HEK293 (cell line): ENCODE results near the gene LRRC47.

Source experiments
- CTCF ChIA-PET: fragments of 350-600 bp; formaldehyde crosslinking; extraction: SDS; loops from one replicate; lab custom pipeline; 2021; ENCODE audit warnings: antibody characterized with exemption; lab: Yijun Ruan, JAX
- POLR2A ChIA-PET: fragments of 300-600 bp; formaldehyde crosslinking; extraction: SDS; loops from one replicate; lab custom pipeline; 2020; ENCODE audit warnings: antibody characterized with exemption, inconsistent platforms; lab: Yijun Ruan, JAX
- H3K27ac ChIP-seq: fragments of 200-500 bp; sonication (Bioruptor generic); 2 replicates; pipeline ENCODE4 v1.5.1; 2014; ENCODE audit warnings: low read depth, low read length, control low read depth, inconsistent platforms; ENCODE audit errors: extremely low read depth
- H3K36me3 ChIP-seq, 2 experiments: fragments of 200-500 bp in 1 of 2; sonication (Bioruptor generic) in 1 of 2; 1 replicate in 1 of 2; 2 replicates in 1 of 2; pipeline ENCODE4 v1.5.1; 2014 to 2017; ENCODE audit warnings: inconsistent platforms in 2 of 2, low read length in 2 of 2; ENCODE audit not compliant: control insufficient read depth in 2 of 2, insufficient read depth in 1 of 2
- H3K4me1 ChIP-seq: fragments of 200-500 bp; sonication (Bioruptor generic); 2 replicates; pipeline ENCODE4 v1.5.1; 2014; ENCODE audit warnings: mild to moderate bottlenecking, low read length, inconsistent platforms; ENCODE audit not compliant: control insufficient read depth, insufficient read depth
- H3K4me3 ChIP-seq: 2 replicates; pipeline ENCODE4 v1.5.1; 2011; ENCODE audit warnings: low read depth, mild to moderate bottlenecking, control low read depth, low read length, moderate library complexity
- H3K9me3 ChIP-seq: fragments of 200-500 bp; sonication (Bioruptor generic); 2 replicates; pipeline ENCODE4 v1.5.1; 2014; ENCODE audit warnings: low read depth, low read length, inconsistent platforms; ENCODE audit not compliant: control insufficient read depth, insufficient read depth
- KLF7 ChIP-seq: fragments of 450-650 bp; formaldehyde crosslinking; IDR thresholded peaks from 2 replicates; pipeline ENCODE4 v1.5.1; 2016; ENCODE audit warnings: missing biosample characterization, missing genetic modification characterization, borderline replicate concordance
- KLF9 ChIP-seq: fragments of 450-650 bp; formaldehyde crosslinking; IDR thresholded peaks from 2 replicates; pipeline ENCODE4 v1.5.1; 2016; ENCODE audit warnings: missing biosample characterization, missing genetic modification characterization, low read depth
- MEIS1 ChIP-seq: sonication (generic); formaldehyde crosslinking; IDR thresholded peaks from 2 replicates; pipeline ENCODE4 v1.8.1; 2022; ENCODE audit warnings: missing genetic modification reagents, mild to moderate bottlenecking, borderline replicate concordance
- SP2 ChIP-seq: fragments of 450-650 bp; formaldehyde crosslinking; IDR thresholded peaks from 2 replicates; pipeline ENCODE4 v1.5.1; 2016; ENCODE audit warnings: missing biosample characterization, missing genetic modification characterization
- SP3 ChIP-seq: fragments of 450-650 bp; formaldehyde crosslinking; IDR thresholded peaks from 2 replicates; pipeline ENCODE4 v1.5.1; 2016; ENCODE audit warnings: missing biosample characterization, missing genetic modification characterization
- ZNF140 ChIP-seq: fragments of 450-650 bp; formaldehyde crosslinking; IDR thresholded peaks from 2 replicates; pipeline ENCODE4 v1.5.1; 2016; ENCODE audit warnings: missing biosample characterization, missing genetic modification characterization
- ZNF174 ChIP-seq: fragments of 450-650 bp; formaldehyde crosslinking; IDR thresholded peaks from 2 replicates; pipeline ENCODE4 v1.5.0; 2017; ENCODE audit warnings: missing biosample characterization, mild to moderate bottlenecking, missing genetic modification characterization
- ZNF175 ChIP-seq: fragments of 450-650 bp; formaldehyde crosslinking; IDR thresholded peaks from 2 replicates; pipeline ENCODE4 v1.5.1; 2016; ENCODE audit warnings: missing biosample characterization, missing genetic modification characterization
- ZNF311 ChIP-seq: fragments of 450-650 bp; formaldehyde crosslinking; IDR thresholded peaks from 2 replicates; pipeline ENCODE4 v1.5.1; 2017; ENCODE audit warnings: missing biosample characterization, missing genetic modification characterization, borderline replicate concordance
- ZNF37A ChIP-seq: fragments of 450-650 bp; IDR thresholded peaks from 2 replicates; pipeline ENCODE4 v1.5.1; 2018; ENCODE audit warnings: missing biosample characterization, missing genetic modification characterization
- ZNF433 ChIP-seq: fragments of 450-650 bp; formaldehyde crosslinking; IDR thresholded peaks from 2 replicates; pipeline ENCODE4 v1.5.1; 2016; ENCODE audit warnings: missing biosample characterization, missing genetic modification characterization, low read depth
- ZNF549 ChIP-seq: fragments of 450-650 bp; IDR thresholded peaks from 2 replicates; pipeline ENCODE4 v1.5.1; 2018; ENCODE audit warnings: missing biosample characterization, missing genetic modification characterization, mild to moderate bottlenecking, inconsistent platforms, moderate library complexity
- ZNF555 ChIP-seq: fragments of 450-650 bp; formaldehyde crosslinking; conservative IDR thresholded peaks from 2 replicates; pipeline ENCODE4 v1.5.1; 2017; ENCODE audit warnings: missing biosample characterization, mild to moderate bottlenecking, missing genetic modification characterization, inconsistent platforms
- ZNF560 ChIP-seq: fragments of 450-650 bp; formaldehyde crosslinking; IDR thresholded peaks from 2 replicates; pipeline ENCODE4 v1.5.1; 2017; ENCODE audit warnings: missing biosample characterization, missing genetic modification characterization, borderline replicate concordance
- ZNF624 ChIP-seq: fragments of 450-650 bp; formaldehyde crosslinking; IDR thresholded peaks from 2 replicates; pipeline ENCODE4 v1.5.1; 2017; ENCODE audit warnings: missing biosample characterization, missing genetic modification characterization
- ZNF660 ChIP-seq: fragments of 450-650 bp; IDR thresholded peaks from 2 replicates; pipeline ENCODE4 v1.5.1; 2018; ENCODE audit warnings: missing biosample characterization, mild to moderate bottlenecking, missing genetic modification characterization
- ZNF677 ChIP-seq: fragments of 450-650 bp; IDR thresholded peaks from 2 replicates; pipeline ENCODE4 v1.5.0; 2018; ENCODE audit warnings: missing biosample characterization, mild to moderate bottlenecking, missing genetic modification characterization, moderate library complexity
- ZNF76 ChIP-seq: fragments of 450-650 bp; formaldehyde crosslinking; IDR thresholded peaks from 2 replicates; pipeline ENCODE4; 2016; ENCODE audit warnings: low read depth, missing biosample characterization, missing genetic modification characterization, borderline replicate concordance
- ZSCAN23 ChIP-seq: fragments of 450-650 bp; formaldehyde crosslinking; IDR thresholded peaks from 2 replicates; pipeline ENCODE4 v1.5.1; 2016; ENCODE audit warnings: missing biosample characterization, missing genetic modification characterization
- TF ChIP-seq, protein P1 (sequence below): fragments of 450-650 bp; formaldehyde crosslinking; IDR thresholded peaks from 2 replicates; pipeline ENCODE4 v1.5.1; 2016; ENCODE audit warnings: missing biosample characterization, missing genetic modification characterization
- TF ChIP-seq, protein P2 (sequence below): fragments of 450-650 bp; formaldehyde crosslinking; IDR thresholded peaks from 2 replicates; pipeline ENCODE4 v1.5.1; 2016; ENCODE audit warnings: missing biosample characterization, missing genetic modification characterization
- TF ChIP-seq, protein P3 (sequence below): fragments of 450-650 bp; formaldehyde crosslinking; IDR thresholded peaks from 2 replicates; pipeline ENCODE4 v1.5.1; 2016; ENCODE audit warnings: missing biosample characterization, missing genetic modification characterization

Gene LRRC47

DNA sequence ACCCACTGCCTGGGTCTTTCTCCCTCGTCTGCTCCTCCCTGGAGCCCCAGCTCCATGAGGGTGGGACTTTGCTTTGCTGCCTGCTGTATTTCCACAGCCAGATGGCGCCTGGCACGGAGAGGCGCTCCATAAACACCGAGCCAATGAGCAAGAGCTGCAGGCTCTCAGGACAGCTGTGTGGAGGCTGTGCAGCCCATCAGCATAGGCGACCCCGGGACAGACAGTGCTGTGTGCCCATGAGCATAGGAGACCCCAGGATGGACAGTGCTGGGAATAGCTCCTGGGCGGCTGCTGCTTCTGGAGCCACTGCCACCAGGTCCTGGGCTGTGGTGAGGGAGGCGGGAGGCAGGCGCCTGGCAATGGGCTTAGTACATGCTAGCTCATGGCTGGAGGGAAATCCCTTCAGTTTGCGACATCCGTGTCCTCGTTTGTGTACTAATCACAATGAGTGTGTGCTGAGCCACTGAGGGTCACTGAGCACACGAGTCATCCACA, 31.6 kb upstream of the LRRC47 start:
- TF ChIP-seq ZNF555, result no peak
- no peak for TF ChIP-seq ZNF175 (tag by site-specific recombination)
- no peak for TF ChIP-seq MEIS1
- no peak for TF ChIP-seq ZNF660
- TF ChIP-seq SP2 (tag by site-specific recombination), result no peak
- TF ChIP-seq KLF9 (tag by site-specific recombination), result no peak
- no peak for TF ChIP-seq KLF7
- TF ChIP-seq ZNF624 (tag by site-specific recombination), result no peak
- TF ChIP-seq, protein P1, sequence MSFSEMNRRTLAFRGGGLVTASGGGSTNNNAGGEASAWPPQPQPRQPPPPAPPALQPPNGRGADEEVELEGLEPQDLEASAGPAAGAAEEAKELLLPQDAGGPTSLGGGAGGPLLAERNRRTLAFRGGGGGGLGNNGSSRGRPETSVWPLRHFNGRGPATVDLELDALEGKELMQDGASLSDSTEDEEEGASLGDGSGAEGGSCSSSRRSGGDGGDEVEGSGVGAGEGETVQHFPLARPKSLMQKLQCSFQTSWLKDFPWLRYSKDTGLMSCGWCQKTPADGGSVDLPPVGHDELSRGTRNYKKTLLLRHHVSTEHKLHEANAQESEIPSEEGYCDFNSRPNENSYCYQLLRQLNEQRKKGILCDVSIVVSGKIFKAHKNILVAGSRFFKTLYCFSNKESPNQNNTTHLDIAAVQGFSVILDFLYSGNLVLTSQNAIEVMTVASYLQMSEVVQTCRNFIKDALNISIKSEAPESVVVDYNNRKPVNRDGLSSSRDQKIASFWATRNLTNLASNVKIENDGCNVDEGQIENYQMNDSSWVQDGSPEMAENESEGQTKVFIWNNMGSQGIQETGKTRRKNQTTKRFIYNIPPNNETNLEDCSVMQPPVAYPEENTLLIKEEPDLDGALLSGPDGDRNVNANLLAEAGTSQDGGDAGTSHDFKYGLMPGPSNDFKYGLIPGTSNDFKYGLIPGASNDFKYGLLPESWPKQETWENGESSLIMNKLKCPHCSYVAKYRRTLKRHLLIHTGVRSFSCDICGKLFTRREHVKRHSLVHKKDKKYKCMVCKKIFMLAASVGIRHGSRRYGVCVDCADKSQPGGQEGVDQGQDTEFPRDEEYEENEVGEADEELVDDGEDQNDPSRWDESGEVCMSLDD (tag by site-specific recombination), result no peak
- no peak for TF ChIP-seq ZNF560 (tag by site-specific recombination)
- no peak for TF ChIP-seq ZSCAN23
- no peak for TF ChIP-seq ZNF311 (tag by site-specific recombination)
- no peak for TF ChIP-seq ZNF433 (tag by site-specific recombination)
- no peak for TF ChIP-seq ZNF37A (tag by site-specific recombination)
- Histone ChIP-seq H3K4me3 (no peak overlapping the region), H3K9me3 (no peaks in the 10 kb centered on the region), H3K4me1 (no peaks in the 10 kb centered on the region), H3K27ac (no peak overlapping the region), H3K36me3 (peaks cover 18 to 97% of the 10 kb centered on the region in 2 experiments; a peak in 2 of 3 replicates)
- CTCF ChIA-PET, result interaction anchor here (0.5 kb wide), 1 partner anchor 85 kb away, joined by 3 read pairs; no protein-coding TSS in a partner anchor
- POLR2A ChIA-PET, result interaction anchor here (1.5 kb wide), 1 partner anchor 28 kb away, joined by 3 read pairs; no protein-coding TSS in a partner anchor

DNA sequence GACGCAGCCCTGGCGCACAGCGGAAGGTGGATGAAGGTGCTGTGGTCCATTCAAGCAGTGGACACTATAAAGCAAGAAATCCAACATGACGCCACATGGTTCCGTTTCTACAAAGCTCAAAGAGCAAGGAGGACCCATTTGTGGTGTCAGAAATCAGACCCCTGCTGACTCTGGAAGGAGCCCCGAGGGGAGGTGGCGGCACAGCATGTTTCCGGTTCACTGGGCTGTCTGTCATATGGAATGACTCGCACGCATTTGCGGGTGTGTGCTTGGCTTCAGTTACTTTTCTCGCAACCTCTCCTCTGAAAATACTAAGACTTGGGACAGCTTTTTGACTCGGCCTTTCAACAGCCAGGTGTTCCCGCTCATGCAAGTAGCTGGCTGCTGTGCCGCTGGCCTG, 29.1 kb upstream of the LRRC47 start:
- H3K36me3 ChIP-seq, result peaks cover 8 to 99% of the 10 kb centered on the region in 2 experiments; a peak in 2 of 3 replicates
- ChIA-PET CTCF (interaction anchor here (0.5 to 0.6 kb wide), 2 partner anchors 30 to 819 kb away, joined by 3 to 4 read pairs; no protein-coding TSS in a partner anchor), POLR2A (no interaction called here)
- no peak overlapping the region for H3K4me3 ChIP-seq
- H3K4me1 ChIP-seq, result no peaks in the 10 kb centered on the region
- H3K9me3 ChIP-seq, result no peaks in the 10 kb centered on the region
- TF ChIP-seq ZNF677 (tag by site-specific recombination), result no peak
- TF ChIP-seq ZNF174 (tag by site-specific recombination), result no peak
- TF ChIP-seq, protein P2, sequence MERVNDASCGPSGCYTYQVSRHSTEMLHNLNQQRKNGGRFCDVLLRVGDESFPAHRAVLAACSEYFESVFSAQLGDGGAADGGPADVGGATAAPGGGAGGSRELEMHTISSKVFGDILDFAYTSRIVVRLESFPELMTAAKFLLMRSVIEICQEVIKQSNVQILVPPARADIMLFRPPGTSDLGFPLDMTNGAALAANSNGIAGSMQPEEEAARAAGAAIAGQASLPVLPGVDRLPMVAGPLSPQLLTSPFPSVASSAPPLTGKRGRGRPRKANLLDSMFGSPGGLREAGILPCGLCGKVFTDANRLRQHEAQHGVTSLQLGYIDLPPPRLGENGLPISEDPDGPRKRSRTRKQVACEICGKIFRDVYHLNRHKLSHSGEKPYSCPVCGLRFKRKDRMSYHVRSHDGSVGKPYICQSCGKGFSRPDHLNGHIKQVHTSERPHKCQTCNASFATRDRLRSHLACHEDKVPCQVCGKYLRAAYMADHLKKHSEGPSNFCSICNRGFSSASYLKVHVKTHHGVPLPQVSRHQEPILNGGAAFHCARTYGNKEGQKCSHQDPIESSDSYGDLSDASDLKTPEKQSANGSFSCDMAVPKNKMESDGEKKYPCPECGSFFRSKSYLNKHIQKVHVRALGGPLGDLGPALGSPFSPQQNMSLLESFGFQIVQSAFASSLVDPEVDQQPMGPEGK, result no peak
- TF ChIP-seq SP3 (tag by site-specific recombination), result no peak
- TF ChIP-seq ZNF140 (tag by site-specific recombination), result no peak
- H3K27ac ChIP-seq, result no peak overlapping the region

DNA sequence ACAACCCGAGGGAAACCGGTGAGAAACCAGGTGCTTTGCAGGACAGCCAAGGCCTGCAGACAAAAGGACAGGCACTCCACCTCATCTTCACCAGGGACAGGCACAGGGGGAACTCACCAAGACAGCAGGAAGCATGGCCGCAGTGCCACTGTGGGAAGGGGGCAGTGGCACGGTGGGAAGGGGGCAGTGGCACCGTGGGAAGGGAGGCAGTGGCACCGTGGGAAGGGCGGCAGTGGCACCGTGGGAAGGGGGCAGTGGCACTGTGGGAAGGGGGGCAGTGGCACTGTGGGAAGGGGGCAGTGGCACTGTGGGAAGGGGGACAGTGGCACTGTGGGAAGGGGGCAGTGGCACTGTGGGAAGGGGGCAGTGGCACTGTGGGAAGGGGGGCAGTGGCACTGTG, 28.4 kb upstream of the LRRC47 start:
- Histone ChIP-seq H3K4me1 (no peaks in the 10 kb centered on the region), H3K27ac (no peak overlapping the region), H3K4me3 (no peak overlapping the region), H3K36me3 (peaks cover 5 to 99% of the 10 kb centered on the region in 2 experiments; a peak in 2 of 3 replicates), H3K9me3 (no peaks in the 10 kb centered on the region)
- ChIA-PET POLR2A (no interaction called here), CTCF (no interaction called here)
- TF ChIP-seq, protein P3, sequence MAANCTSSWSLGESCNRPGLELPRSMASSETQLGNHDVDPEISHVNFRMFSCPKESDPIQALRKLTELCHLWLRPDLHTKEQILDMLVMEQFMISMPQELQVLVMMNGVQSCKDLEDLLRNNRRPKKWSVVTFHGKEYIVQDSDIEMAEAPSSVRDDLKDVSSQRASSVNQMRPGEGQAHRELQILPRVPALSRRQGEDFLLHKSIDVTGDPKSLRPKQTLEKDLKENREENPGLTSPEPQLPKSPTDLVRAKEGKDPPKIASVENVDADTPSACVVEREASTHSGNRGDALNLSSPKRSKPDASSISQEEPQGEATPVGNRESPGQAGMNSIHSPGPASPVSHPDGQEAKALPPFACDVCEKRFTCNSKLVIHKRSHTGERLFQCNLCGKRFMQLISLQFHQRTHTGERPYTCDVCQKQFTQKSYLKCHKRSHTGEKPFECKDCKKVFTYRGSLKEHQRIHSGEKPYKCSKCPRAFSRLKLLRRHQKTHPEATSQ, result no peak
- TF ChIP-seq ZNF549, result no peak
- peak; percentile 99 for TF ChIP-seq ZNF76 (tag by site-specific recombination)
